HG03521 (cell line): ENCODE measurements around the gene HEATR9.

Experiments
- ATAC-seq: cut with Tn5 transposase; IDR thresholded peaks from one replicate; pipeline ENCODE4 v1.9.1; 2021; ENCODE audit warnings: mild to moderate bottlenecking, moderate library complexity; ENCODE audit not compliant: unreplicated experiment

The HEATR9 gene

GRCh38 chr17:35809855-35810461 lies 58.7 kb downstream of the HEATR9 start:
- no peak for ATAC-seq

GRCh38 chr17:35808962-35809854 lies 59.5 kb downstream of the HEATR9 start, which contains the start of gene TAF15:
TSS of gene TAF15 (plus strand) at chr17:35809484. CDS start at chr17:35809570, 86 bp downstream.
- ATAC-seq: peak; percentile 92

GRCh38 chr17:35808240-35808961 lies 60.3 kb downstream of the HEATR9 start:
- no peak for ATAC-seq

GRCh38 chr17:35807371-35808144 lies 61.1 kb downstream of the HEATR9 start:
- no peak for ATAC-seq
